GM18951 (cell line): Measurements from ENCODE around the gene COL5A1.
"Not testable (repeated sequence)": the region's sequence is repeated elsewhere in the genome, so short reads cannot be mapped to it uniquely, and the experiment has no call there.

Source experiments
- POLR2A ChIP-seq: IDR thresholded peaks from 4 replicates; pipeline ENCODE4 v1.6.1; 2011; ENCODE audit warnings: mild to moderate bottlenecking; ENCODE audit not compliant: insufficient read length, insufficient read depth; ENCODE audit errors: extremely low read depth
- in situ Hi-C: fragments of 300-500 bp; cut with MboI; formaldehyde crosslinking; loops from one replicate; pipeline ENCODE4 v1.12.0; 2022; ENCODE audit warnings: low sequenced_read_pairs, mixed read lengths, inconsistent platforms; ENCODE audit not compliant: unreplicated experiment

COL5A1 gene

GRCh38 chr9:134680393-134681060 lies 38.9 kb downstream of the COL5A1 start:
- TF ChIP-seq POLR2A = no peak
- in situ Hi-C loops = no loop called here

GRCh38 chr9:134681061-134681661 lies 39.6 kb downstream of the COL5A1 start:
- in situ Hi-C loops = no loop called here

GRCh38 chr9:134682026-134682425 lies 40.4 kb downstream of the COL5A1 start:
- TF ChIP-seq POLR2A = no peak
- in situ Hi-C loops = no loop called here

More at GRCh38 chr9:134681061-134681661, 39.6 kb downstream of the COL5A1 start:
- TF ChIP-seq POLR2A = no peak

- in situ Hi-C loops = no loop called here
These were observed 41.2 kb downstream of the COL5A1 start for GRCh38 chr9:134682651-134683364.

GRCh38 chr9:134683714-134684374 lies 42.2 kb downstream of the COL5A1 start:
- TF ChIP-seq POLR2A = no peak
- in situ Hi-C loops = no loop called here

More at GRCh38 chr9:134682651-134683364, 41.2 kb downstream of the COL5A1 start:
- TF ChIP-seq POLR2A = no peak

- in situ Hi-C loops = no loop called here
These were observed 42.7 kb downstream of the COL5A1 start for GRCh38 chr9:134684375-134684723.

GRCh38 chr9:134684941-134685340 lies 43.3 kb downstream of the COL5A1 start:
- in situ Hi-C loops = not testable (repeated sequence)

More at GRCh38 chr9:134684375-134684723, 42.7 kb downstream of the COL5A1 start:
- no peak for TF ChIP-seq POLR2A

- in situ Hi-C loops = no loop called here
- TF ChIP-seq POLR2A = no peak
These were observed 44.2 kb downstream of the COL5A1 start for GRCh38 chr9:134685784-134686183.

- no peak for TF ChIP-seq POLR2A
- in situ Hi-C loops = no loop called here
These were observed 45.3 kb downstream of the COL5A1 start for GRCh38 chr9:134686896-134687295.

- in situ Hi-C loops = no loop called here
- no peak for TF ChIP-seq POLR2A
These were observed 46.0 kb downstream of the COL5A1 start for GRCh38 chr9:134687556-134687955.

GRCh38 chr9:134688231-134688630 lies 46.6 kb downstream of the COL5A1 start:
- TF ChIP-seq POLR2A = no peak
- in situ Hi-C loops = no loop called here

- TF ChIP-seq POLR2A = no peak
- in situ Hi-C loops = no loop called here
These were observed 47.2 kb downstream of the COL5A1 start for GRCh38 chr9:134688661-134689320.
